Measurements from ENCODE around the gene NRP1.

GRCh38 chr10:33373263-33373662 is 38.8 kb upstream of the NRP1 start:
- TF ChIP-seq POLR2A (IDR thresholded peaks at IDR 0.05): no peak
- TF ChIP-seq CTCF (IDR thresholded peaks at IDR 0.05): no peak

Measured in Peyer's patch (tissue), 4 donors.